ENCODE measurements around the gene IL25.

GRCh38 chr14:23415821-23416778 is 43.5 kb downstream of the IL25 start:
- TF ChIP-seq, protein P1, sequence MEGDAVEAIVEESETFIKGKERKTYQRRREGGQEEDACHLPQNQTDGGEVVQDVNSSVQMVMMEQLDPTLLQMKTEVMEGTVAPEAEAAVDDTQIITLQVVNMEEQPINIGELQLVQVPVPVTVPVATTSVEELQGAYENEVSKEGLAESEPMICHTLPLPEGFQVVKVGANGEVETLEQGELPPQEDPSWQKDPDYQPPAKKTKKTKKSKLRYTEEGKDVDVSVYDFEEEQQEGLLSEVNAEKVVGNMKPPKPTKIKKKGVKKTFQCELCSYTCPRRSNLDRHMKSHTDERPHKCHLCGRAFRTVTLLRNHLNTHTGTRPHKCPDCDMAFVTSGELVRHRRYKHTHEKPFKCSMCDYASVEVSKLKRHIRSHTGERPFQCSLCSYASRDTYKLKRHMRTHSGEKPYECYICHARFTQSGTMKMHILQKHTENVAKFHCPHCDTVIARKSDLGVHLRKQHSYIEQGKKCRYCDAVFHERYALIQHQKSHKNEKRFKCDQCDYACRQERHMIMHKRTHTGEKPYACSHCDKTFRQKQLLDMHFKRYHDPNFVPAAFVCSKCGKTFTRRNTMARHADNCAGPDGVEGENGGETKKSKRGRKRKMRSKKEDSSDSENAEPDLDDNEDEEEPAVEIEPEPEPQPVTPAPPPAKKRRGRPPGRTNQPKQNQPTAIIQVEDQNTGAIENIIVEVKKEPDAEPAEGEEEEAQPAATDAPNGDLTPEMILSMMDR (conservative IDR thresholded peaks at IDR 0.05; ENCODE audit: low read length) = no peak
- no peak for TF ChIP-seq EZH2phosphoT487 (IDR thresholded peaks at IDR 0.05; ENCODE audit: borderline replicate concordance)

All from Loucy (cell line).